GM12872 (cell line): ENCODE results near the gene ENDOV.

Source experiments
- TF ChIP-seq, protein P1 (sequence below): IDR thresholded peaks from 3 replicates; pipeline ENCODE4 v1.5.1; 2011; ENCODE audit warnings: low read depth, mild to moderate bottlenecking, low read length, moderate library complexity; ENCODE audit not compliant: insufficient read depth

ENDOV gene

DNA sequence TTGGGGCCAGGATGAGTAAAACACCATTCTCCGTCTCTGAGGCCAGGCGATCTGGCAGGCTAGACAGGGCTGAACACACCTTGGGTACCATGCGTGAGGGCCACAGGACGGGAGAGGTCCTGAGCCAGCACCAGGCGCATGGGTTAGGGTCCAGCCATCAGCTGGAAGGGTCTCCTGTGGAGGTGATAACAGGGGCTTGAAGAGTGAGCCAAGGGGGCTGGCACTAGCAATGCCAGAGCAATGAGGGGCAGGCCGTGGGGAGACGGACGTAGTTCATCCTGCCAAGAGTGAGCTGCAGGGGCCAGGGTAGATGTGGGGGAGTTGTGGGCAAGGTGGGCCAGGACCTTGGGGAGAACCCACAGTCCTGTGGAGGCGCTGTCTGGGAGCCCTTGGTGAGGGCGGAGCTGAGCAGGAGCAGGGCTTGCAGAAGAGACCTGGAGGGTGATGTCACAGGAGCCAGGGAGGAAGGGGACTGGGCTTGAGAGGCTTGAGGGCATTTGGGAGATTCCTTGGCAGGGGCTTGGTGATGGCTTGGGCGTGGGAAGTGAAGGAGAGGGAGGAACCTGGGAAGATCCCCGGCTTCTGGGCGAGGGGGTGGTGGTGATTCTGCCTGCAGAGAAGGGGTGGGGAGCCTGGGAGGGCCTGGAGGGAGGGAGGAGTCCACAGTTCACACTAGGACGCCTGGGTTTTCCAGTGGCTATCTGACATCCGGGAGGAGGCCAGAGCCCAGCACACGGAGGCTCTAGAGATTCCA lies 67.8 kb downstream of the ENDOV start:
- TF ChIP-seq, protein P1, sequence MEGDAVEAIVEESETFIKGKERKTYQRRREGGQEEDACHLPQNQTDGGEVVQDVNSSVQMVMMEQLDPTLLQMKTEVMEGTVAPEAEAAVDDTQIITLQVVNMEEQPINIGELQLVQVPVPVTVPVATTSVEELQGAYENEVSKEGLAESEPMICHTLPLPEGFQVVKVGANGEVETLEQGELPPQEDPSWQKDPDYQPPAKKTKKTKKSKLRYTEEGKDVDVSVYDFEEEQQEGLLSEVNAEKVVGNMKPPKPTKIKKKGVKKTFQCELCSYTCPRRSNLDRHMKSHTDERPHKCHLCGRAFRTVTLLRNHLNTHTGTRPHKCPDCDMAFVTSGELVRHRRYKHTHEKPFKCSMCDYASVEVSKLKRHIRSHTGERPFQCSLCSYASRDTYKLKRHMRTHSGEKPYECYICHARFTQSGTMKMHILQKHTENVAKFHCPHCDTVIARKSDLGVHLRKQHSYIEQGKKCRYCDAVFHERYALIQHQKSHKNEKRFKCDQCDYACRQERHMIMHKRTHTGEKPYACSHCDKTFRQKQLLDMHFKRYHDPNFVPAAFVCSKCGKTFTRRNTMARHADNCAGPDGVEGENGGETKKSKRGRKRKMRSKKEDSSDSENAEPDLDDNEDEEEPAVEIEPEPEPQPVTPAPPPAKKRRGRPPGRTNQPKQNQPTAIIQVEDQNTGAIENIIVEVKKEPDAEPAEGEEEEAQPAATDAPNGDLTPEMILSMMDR = no peak

DNA sequence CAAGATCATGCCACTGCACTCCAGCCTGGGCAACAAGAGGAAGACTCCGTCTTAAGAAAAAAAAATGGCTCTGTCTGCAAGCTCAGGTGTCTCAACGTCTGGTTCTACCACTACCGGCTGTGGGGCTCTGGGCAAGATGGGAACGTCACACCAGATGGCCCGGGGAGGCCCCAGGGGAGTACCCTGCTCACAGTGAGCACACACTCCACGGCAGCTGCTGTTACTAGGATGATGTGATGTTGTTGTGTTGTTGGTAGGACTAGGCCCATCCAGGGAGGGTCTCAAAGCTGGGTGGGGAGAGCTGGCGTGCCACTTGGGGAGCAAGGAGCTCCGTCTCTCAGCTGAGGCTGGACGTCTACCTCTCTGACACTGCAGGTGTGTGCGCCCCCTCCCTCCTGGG lies 70.9 kb downstream of the ENDOV start:
- TF ChIP-seq, protein P1 = no peak

DNA sequence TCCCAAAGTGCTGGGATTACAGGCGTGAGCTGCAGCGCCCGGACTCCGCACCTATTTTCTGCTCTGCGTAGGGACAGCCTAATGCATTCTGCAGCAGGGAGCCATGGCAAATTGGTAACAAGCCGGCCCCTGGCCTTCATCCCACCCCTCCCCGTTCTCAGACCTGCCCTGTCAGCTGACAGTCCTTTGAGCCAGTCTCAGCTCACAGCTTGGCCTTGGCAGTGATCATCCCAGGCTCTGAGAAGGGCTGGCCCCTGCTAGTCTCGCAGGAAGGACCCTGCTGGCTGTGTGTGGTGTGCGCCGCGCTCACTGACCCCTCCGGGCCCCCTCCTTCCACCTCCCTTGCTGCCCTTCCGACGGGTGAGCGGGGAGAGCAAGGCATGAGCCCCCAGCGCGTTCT lies 71.7 kb downstream of the ENDOV start:
- TF ChIP-seq, protein P1 = no peak

DNA sequence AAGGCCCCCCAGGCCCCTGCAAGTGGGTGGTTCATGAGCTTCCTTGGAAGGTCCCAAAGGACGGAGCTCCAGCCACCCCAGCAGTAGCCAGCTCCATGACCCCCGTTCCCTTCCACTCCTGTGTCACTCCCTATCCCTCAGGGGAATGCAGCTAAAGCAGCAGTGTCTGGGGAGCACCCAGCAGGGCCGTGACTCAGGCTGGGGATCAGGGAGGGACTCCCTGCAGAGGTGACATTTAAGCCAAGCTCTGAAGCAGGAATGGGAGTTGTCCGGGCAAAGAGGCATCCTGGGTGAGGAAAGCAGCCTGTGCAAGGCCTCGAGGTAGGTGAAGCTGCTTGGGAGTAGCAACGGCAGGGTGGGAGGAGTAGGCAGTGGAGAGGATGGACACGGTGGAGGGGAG lies 72.5 kb downstream of the ENDOV start:
- TF ChIP-seq, protein P1 = no peak
